ENCODE data around the gene RNF213.

GRCh38 chr17:80220054-80220735 lies 40.5 kb upstream of the RNF213 start, which contains the start of the genes SGSH and SLC26A11:
- TF ChIP-seq POLR2A (IDR thresholded peaks at IDR 0.05) (no peak), POLR2AphosphoS5 (IDR thresholded peaks at IDR 0.05) (peak in 1 of 3 donors; percentile 48)
- TF ChIP-seq, protein P1, sequence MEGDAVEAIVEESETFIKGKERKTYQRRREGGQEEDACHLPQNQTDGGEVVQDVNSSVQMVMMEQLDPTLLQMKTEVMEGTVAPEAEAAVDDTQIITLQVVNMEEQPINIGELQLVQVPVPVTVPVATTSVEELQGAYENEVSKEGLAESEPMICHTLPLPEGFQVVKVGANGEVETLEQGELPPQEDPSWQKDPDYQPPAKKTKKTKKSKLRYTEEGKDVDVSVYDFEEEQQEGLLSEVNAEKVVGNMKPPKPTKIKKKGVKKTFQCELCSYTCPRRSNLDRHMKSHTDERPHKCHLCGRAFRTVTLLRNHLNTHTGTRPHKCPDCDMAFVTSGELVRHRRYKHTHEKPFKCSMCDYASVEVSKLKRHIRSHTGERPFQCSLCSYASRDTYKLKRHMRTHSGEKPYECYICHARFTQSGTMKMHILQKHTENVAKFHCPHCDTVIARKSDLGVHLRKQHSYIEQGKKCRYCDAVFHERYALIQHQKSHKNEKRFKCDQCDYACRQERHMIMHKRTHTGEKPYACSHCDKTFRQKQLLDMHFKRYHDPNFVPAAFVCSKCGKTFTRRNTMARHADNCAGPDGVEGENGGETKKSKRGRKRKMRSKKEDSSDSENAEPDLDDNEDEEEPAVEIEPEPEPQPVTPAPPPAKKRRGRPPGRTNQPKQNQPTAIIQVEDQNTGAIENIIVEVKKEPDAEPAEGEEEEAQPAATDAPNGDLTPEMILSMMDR (IDR thresholded peaks at IDR 0.05), result no peak
